BJ (cell line): Measurements from ENCODE around the gene NFE2L2. TPM values are rescaled to one million over a fixed set of nuclear protein-coding genes. Genes with fewer than 3 reads are reported as not detected.
"Not testable (repeated sequence)": the region's sequence is repeated elsewhere in the genome, so short reads cannot be mapped to it uniquely, and the experiment has no call there.

ENCODE experiments used
- CTCF ChIA-PET: fragments of 350-600 bp; formaldehyde crosslinking; extraction: SDS; loops from one replicate; lab custom pipeline; 2021; ENCODE audit warnings: antibody characterized with exemption, inconsistent platforms; lab: Yijun Ruan, JAX
- POLR2A ChIA-PET: fragments of 300-600 bp; sonication (Branson Sonifier 250); formaldehyde crosslinking; extraction: SDS; loops from one replicate; lab custom pipeline; 2021; ENCODE audit warnings: antibody characterized with exemption; lab: Charles Lee
- DNase-seq: peaks from one replicate; pipeline ENCODE4 v3.0.0-alpha.2; 2011; ENCODE audit warnings: low read depth
- H3K27me3 ChIP-seq: 2 replicates; pipeline ENCODE4 v1.6.0; 2011; ENCODE audit warnings: low read length; ENCODE audit not compliant: control insufficient read depth, insufficient read depth
- H3K36me3 ChIP-seq: 2 replicates; pipeline ENCODE4 v1.5.1; 2011; ENCODE audit warnings: low read length; ENCODE audit not compliant: control insufficient read depth, insufficient read depth
- H3K4me3 ChIP-seq: 2 replicates; pipeline ENCODE4 v1.5.1; 2011; ENCODE audit warnings: low read depth, mild to moderate bottlenecking, control low read depth, low read length
- CTCF ChIP-seq: IDR thresholded peaks from 2 replicates; pipeline ENCODE4 v1.5.1; 2011; ENCODE audit warnings: low read depth, mild to moderate bottlenecking, control low read depth, inconsistent platforms, low read length, moderate library complexity; ENCODE audit not compliant: insufficient read depth
- polyA plus RNA-seq: library from polyadenylated mRNA; depleted of rRNA; stranded (reverse); fragments of >200 nt; gene quantifications from 2 replicates; pipeline ENCODE4 v1.2.3, GENCODE V29; 2011

Gene NFE2L2
- polyA plus RNA-seq, 1 experiment = 109 TPM

- DNase-seq = no peak
- ChIA-PET CTCF (interaction anchor here (0.6 to 0.7 kb wide), 2 partner anchors 56 to 58 kb away, joined by 3 read pairs; no protein-coding TSS in a partner anchor), POLR2A (no interaction called here)
- no peak for TF ChIP-seq CTCF
- Histone ChIP-seq H3K4me3 (no peak overlapping the region), H3K36me3 (peaks cover 8% of the 10 kb centered on the region), H3K27me3 (no peaks in the 10 kb centered on the region)
Measured at GRCh38 chr2:177221534-177221933, 43.0 kb downstream of the NFE2L2 start.

- POLR2A ChIA-PET = not testable (repeated sequence)
Measured at GRCh38 chr2:177219787-177220186, 44.7 kb downstream of the NFE2L2 start.

GRCh38 chr2:177217247-177217843 lies 47.2 kb downstream of the NFE2L2 start:
- no peak for DNase-seq
- POLR2A ChIA-PET = no interaction called here
- CTCF ChIA-PET = no interaction called here
- TF ChIP-seq CTCF = no peak
- peaks cover 7% of the 10 kb centered on the region for H3K36me3 ChIP-seq
- no peaks in the 10 kb centered on the region for H3K27me3 ChIP-seq
- no peak overlapping the region for H3K4me3 ChIP-seq

More at GRCh38 chr2:177219787-177220186, 44.7 kb downstream of the NFE2L2 start:
- CTCF ChIA-PET, H3K27me3 ChIP-seq, H3K36me3 ChIP-seq, H3K4me3 ChIP-seq, DNase-seq: not testable (repeated sequence)

- POLR2A ChIA-PET = interaction anchor here (0.6 to 1.2 kb wide), 5 partner anchors 48 to 124 kb away, joined by 3 to 4 read pairs (median 3); no protein-coding TSS in a partner anchor
- peak overlapping the region; percentile 84 for H3K4me3 ChIP-seq
- CTCF ChIA-PET = interaction anchor here (1.6 kb wide), 1 partner anchor 49 kb away, joined by 10 read pairs; no protein-coding TSS in a partner anchor
- TF ChIP-seq CTCF = no peak
- H3K36me3 ChIP-seq = peaks cover 3% of the 10 kb centered on the region
- DNase-seq = peak; percentile 36
- H3K27me3 ChIP-seq = no peaks in the 10 kb centered on the region
Measured at GRCh38 chr2:177212891-177213856, 51.4 kb downstream of the NFE2L2 start.

GRCh38 chr2:177212106-177212890 lies 52.2 kb downstream of the NFE2L2 start, which contains the start of gene HNRNPA3:
Gene HNRNPA3, plus strand, starts transcription at chr2:177212794. Its CDS starts 6 bp downstream, at chr2:177212800.
- H3K4me3 ChIP-seq = peak within 1 kb of the TSS; percentile 84
- TF ChIP-seq CTCF = peak; percentile 29; the same call in 1 of the 2 replicates
- CTCF ChIA-PET = interaction anchor here (1.2 to 1.6 kb wide), 2 partner anchors 18 to 48 kb away, joined by 3 to 10 read pairs; no protein-coding TSS in a partner anchor
- POLR2A ChIA-PET = interaction anchor here (0.6 to 1.2 kb wide), 6 partner anchors 39 to 125 kb away, joined by 3 to 4 read pairs (median 3); no protein-coding TSS in a partner anchor
- peaks cover 1% of the 10 kb centered on the region for H3K36me3 ChIP-seq
- DNase-seq = peak; percentile 95
- H3K27me3 ChIP-seq = no peaks in the 10 kb centered on the region
